ENCODE data around the gene ASS1. TPM values are rescaled to one million over a fixed set of nuclear protein-coding genes. Genes with fewer than 3 reads are reported as not detected.

ASS1 gene
- total RNA-seq, 1 donor from 2014 or later, result 8.0 TPM

- intact Hi-C loops (cut with micrococcal nuclease), result no loop called here
Observed at GRCh38 chr9:130472184-130472705, 27.5 kb downstream of the ASS1 start.

GRCh38 chr9:130473009-130473408 is 28.2 kb downstream of the ASS1 start:
- intact Hi-C loops (cut with micrococcal nuclease), result no loop called here

GRCh38 chr9:130473566-130473965 is 28.8 kb downstream of the ASS1 start:
- intact Hi-C loops (cut with micrococcal nuclease), result no loop called here

GRCh38 chr9:130474106-130474505 is 29.3 kb downstream of the ASS1 start:
- intact Hi-C loops (cut with micrococcal nuclease), result no loop called here

- intact Hi-C loops (cut with micrococcal nuclease), result no loop called here
Observed at GRCh38 chr9:130476151-130476730, 31.5 kb downstream of the ASS1 start.

- intact Hi-C loops (cut with micrococcal nuclease), result no loop called here
Observed at GRCh38 chr9:130477564-130477963, 32.8 kb downstream of the ASS1 start.

GRCh38 chr9:130478152-130478551 is 33.4 kb downstream of the ASS1 start:
- intact Hi-C loops (cut with micrococcal nuclease), result no loop called here

- intact Hi-C loops (cut with micrococcal nuclease), result no loop called here
Observed at GRCh38 chr9:130478736-130479575, 34.2 kb downstream of the ASS1 start.

- intact Hi-C loops (cut with micrococcal nuclease), result no loop called here
Observed at GRCh38 chr9:130479587-130479986, 34.8 kb downstream of the ASS1 start.

GRCh38 chr9:130480673-130481072 is 35.9 kb downstream of the ASS1 start:
- intact Hi-C loops (cut with micrococcal nuclease), result no loop called here

- intact Hi-C loops (cut with micrococcal nuclease), result no loop called here
Observed at GRCh38 chr9:130482463-130482862, 37.7 kb downstream of the ASS1 start.

GRCh38 chr9:130483371-130483971 is 38.7 kb downstream of the ASS1 start:
- intact Hi-C loops (cut with micrococcal nuclease), result no loop called here

- intact Hi-C loops (cut with micrococcal nuclease), result no loop called here
Observed at GRCh38 chr9:130484362-130485072, 39.8 kb downstream of the ASS1 start.

- intact Hi-C loops (cut with micrococcal nuclease), result no loop called here
Observed at GRCh38 chr9:130486103-130486502, 41.3 kb downstream of the ASS1 start.

GRCh38 chr9:130487500-130487899 is 42.7 kb downstream of the ASS1 start:
- intact Hi-C loops (cut with micrococcal nuclease), result no loop called here

GRCh38 chr9:130488621-130489330 is 44.0 kb downstream of the ASS1 start:
- intact Hi-C loops (cut with micrococcal nuclease), result no loop called here

- intact Hi-C loops (cut with micrococcal nuclease), result no loop called here
Observed at GRCh38 chr9:130490981-130491380, 46.2 kb downstream of the ASS1 start.

- intact Hi-C loops (cut with micrococcal nuclease), result no loop called here
Observed at GRCh38 chr9:130491830-130492482, 47.2 kb downstream of the ASS1 start.

- intact Hi-C loops (cut with micrococcal nuclease), result no loop called here
Observed at GRCh38 chr9:130493021-130493420, 48.3 kb downstream of the ASS1 start.

- intact Hi-C loops (cut with micrococcal nuclease), result no loop called here
Observed at GRCh38 chr9:130493476-130493875, 48.7 kb downstream of the ASS1 start.
